Frontal cortex (tissue), 4 donors: ENCODE measurements around the gene NOTCH2. TPM values are rescaled to one million over a fixed set of nuclear protein-coding genes. Genes with fewer than 3 reads are reported as not detected.
"Not testable (repeated sequence)": the region's sequence is repeated elsewhere in the genome, so short reads cannot be mapped to it uniquely, and the experiment has no call there.

ENCODE experiments used
- DNase-seq, 2 donors: peaks; one replicate each; pipeline ENCODE4 v3.0.0; 2012; ENCODE audit warnings: low spot score in 2 of 2
- FAIRE-seq: peaks from 2 replicates; lab custom pipeline; 2012; peaks lifted over from hg19 to GRCh38; lab: Jason Lieb, UNC
- total RNA-seq: library from RNA; depleted of rRNA; stranded (reverse); fragments of >200 nt; gene quantifications from one replicate; pipeline ENCODE4 v1.2.3, GENCODE V29; 2014
- donor health status: control.
- donor health status: control.
- donor health status: control.

The NOTCH2 gene
- total RNA-seq, 1 donor from 2014 or later = 21.2 TPM

DNA sequence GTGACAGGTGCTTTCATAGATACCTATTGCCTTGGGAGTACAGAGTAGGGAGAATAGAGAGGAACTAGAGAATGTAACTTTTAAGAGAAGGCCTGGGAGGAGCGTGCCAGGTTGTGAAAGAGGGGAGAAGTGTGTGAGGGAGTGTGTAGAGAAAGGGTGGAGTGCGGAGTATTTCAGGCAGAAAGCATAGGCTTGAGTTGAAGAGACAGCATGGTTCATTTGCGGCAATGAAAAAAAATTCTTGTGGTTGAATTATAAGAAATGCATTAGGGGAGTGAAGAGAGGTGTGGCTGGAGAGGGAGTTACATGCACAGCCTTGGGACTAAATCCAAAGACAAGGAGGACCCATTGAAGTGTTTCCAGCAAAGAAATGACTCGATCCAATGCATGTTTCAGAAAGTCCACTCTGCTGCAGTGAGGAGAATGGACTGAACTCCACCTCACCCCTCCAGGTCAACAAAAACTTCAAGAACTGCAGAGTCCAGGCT lies 91.4 kb downstream of the NOTCH2 start:
- no peak for DNase-seq
- FAIRE-seq = no peak

DNA sequence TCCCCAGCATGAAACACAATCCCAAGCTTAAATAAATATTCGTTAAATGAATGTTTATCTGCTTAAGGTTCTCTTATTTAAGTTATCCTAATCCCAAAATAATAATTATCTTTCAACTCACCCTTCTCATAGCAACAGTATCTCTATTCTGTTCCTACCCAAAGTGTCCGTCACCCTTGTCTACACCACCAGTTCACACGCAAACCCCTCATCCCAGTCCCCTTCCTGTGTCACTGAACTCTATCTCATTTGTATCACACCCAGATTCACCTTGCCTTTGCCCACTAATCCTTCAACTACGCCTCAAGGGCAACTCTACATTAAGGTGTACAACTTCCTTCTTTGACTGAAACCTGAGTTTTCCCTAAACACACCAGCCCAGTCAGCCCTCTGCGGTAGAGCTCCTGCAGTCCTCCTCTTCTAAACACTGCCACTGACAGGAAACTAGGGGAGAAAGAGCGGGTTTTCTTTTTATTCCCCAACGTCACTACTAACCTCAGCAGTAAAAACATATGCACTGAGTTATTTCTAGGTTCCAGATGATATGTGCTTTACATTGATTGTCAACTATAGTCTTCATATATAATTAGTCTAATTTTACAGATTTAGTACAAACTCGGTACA lies 92.2 kb downstream of the NOTCH2 start:
- not testable (repeated sequence) for FAIRE-seq, DNase-seq

DNA sequence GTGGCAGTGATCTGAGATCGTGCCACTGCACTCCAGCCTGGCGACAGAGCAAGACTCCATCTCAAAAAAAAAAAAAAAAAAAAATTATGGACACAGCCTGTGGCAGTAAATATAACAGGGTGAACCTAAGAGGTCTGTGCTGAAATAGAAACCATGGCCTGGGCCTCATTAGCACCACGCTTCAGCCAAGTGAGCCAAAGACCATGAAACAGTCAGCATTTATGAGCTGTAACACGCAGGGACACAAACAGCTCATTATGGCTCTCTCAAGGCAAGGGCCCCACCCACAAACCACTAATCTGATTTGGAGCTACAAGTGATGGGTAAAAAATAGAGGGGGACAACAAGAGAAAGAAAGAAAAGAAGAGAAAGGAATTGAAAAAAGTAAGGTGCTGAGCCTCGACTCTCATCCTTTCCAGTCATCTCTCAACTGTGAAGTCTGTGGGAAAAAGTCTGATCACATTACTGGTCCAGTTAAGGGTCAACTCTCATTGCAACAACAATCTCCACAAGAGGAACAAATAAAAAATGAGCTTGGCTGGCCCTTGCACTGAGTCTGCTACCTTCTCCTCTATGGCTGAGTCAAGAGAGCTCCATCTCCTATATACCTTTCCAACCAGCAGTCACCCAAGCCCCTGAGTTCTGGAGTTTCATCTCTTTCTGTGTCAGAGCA lies 93.7 kb downstream of the NOTCH2 start:
- FAIRE-seq, DNase-seq: not testable (repeated sequence)

DNA sequence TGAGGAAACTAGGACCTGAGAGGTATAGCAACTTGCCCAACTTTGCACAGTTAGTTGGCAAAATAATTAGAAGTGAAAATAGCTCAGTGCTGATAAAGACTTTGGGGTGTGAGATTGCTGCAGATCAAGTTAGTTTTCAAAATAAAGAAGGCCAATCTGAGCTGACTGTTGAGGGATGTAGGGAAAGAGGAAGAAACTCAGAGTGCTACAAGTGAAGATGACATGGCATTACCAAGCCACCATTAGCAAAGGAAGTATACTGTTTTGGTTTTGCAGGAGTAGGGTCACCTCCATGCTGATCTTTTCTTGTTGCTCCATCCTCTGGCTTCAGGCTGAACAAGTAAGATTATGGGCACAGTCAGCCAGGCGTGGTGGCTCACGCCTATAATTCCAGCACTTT lies 94.5 kb downstream of the NOTCH2 start:
- no peak for FAIRE-seq
- no peak for DNase-seq

DNA sequence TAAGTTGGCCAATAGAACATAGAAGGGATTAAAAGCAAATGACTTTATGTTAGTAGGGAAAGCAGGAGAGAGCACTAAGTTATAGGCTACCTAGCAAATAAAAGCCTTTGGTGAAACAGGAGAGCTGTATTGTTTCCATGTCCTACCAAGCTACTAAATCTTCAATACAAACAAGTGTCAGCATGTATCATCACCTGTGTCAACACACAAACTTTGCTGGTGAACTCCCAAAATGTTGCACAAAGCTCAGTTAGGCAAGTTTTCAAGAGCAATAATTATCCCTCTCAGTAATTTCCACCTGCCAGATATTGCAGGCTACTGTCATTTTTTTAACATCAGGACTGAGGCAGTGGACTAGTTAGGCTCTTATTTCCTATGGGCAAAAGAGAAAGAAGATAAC lies 95.4 kb downstream of the NOTCH2 start:
- no peak for DNase-seq
- FAIRE-seq = no peak

DNA sequence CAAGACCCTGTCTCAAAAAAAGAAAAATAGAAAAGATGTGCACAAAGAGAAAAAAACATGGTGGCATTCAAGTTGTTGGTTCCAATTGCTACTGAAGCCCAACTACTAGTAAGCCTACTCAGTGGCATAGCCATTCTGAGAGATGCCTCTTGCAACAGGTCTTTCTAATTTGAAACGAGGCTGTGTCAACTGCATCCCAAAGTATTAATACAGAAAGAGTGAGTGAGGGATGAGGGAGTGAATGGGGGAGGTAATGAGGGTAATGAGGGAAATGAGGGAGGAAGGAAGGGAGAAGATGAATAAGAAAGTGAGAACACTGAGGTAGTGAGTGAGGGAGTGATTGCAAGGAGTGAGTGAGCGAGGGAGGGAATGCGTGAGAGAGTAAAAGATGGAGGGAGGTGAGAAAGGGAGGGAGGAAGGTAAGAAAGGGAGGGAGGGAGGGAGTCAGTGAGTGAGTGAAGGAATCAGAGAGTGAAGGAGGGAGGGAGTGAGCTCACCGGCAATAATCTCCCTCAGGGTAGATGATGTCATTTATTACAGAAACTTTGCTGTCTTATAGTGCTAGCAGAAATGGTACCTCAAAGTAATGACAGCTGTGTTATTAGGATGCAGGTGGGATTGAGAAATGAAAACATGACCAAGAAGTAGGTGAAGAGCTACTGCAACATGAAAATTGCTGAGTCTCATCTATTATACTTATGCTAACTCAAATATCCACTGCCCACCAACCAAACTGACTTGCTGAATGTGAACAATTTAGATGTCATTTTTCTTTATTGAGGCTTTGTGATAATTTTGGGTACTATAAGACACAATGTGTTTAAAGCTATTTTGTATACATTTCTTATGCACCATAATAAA lies 97.5 kb downstream of the NOTCH2 start:
- FAIRE-seq = no peak
- DNase-seq = no peak

DNA sequence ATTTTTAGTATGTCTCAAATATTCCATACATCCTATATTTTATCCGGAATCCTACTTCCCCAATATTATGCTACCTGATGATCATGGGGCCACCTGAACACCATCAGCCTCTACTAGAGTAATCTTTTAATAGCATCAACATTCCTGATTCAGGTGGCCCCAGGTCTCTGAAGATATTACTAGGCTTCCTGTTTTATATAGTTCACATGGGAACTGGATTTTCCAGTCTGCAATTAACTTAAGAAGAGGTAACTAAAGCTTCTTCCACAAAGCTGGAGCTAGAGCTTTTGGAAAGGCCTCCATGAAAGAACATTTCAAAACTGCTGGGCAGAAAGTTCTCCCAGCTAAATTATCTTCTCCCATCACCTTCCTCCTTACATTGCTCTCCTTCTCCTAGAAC lies 100.9 kb downstream of the NOTCH2 start:
- no peak for DNase-seq
- FAIRE-seq = no peak

DNA sequence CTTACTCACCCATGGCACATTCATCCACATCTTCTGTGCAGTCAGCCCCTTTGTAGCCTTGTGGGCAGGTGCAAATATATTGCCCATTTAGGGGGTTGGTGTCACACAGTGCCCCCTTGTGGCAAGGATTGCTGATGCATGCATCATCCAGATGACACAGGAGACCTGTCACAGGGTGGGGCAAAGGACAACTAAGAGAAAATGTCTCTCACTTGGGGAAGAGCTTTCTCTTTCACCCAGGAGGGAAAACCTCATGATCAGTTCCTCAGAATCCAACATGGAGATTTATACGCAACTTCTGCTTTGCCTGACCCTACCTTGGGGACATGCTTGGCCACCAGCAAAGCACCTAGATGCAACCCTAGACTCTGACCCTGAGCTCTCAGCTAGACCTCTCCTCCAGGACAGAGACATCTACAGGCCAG lies 101.4 kb downstream of the NOTCH2 start:
- DNase-seq (no peak), FAIRE-seq (no peak)

DNA sequence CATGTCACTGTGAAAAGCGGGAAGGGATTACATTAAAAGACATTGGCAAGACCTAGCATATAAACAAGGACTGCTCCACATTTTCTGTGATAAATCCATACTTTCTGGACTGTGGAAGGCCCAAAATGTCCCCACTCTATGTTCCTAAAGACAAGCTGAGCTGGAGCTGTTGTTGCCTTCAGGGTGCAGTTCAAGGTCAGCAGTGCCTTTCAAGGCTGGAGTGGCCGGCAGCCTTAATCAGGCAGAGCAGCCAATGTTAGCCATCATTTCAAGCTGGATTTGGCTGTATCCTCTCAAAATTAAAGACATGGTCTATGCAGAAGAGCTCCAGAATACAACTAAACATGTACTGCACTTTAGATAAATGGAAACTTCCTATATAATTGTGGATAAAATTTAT lies 102.8 kb downstream of the NOTCH2 start:
- FAIRE-seq (no peak), DNase-seq (no peak)

DNA sequence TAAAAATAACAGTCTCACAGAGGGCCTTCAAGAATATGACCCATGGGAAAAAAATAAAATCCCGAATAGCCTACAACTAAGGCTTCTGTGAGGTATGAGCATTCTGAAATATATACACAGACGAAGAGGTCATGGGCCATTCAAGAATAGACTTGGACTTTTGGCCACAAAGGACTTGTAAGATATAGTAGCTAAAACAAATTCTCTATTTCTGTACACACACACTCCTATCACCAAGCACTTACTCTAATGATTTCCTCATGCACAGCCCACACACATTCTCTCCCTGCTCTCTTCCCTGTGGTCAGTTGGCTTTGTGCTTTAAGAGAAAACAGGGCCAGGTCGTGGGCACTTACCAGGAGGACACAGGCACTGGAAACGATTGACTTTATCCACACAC lies 103.4 kb downstream of the NOTCH2 start:
- DNase-seq (no peak), FAIRE-seq (no peak)

DNA sequence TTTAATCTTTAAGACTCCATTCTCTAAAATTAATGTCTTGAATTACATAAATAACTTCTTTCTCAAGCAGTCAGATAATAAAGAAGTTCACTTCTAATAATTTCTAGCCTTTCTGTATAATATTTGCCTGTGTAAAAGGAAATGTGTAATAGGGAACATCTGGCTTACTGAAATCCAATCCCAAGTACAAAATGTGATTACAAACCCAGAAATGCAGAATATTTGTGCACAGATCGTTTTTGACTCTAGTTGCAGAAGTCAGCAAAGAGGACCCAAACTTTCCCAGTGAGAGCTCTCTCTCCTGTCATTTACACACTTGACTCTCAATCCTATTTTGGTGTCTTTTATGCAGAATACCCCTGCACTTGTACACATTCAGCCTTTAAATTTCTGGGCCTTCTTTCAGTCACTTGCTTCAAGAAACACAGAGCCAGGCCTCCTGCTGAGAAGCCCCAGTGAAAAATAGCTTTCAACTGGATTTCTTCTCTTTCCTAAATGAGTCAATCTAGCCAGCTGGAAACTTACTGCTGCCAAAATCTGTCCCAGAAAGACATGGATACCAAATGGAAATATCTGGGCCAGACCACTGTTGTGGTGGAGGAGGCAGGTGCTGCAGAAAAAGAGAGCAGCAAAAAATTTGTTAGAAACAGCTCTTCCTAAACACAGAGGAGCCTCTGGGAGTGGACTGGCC lies 104.6 kb downstream of the NOTCH2 start:
- no peak for FAIRE-seq
- DNase-seq = no peak

DNA sequence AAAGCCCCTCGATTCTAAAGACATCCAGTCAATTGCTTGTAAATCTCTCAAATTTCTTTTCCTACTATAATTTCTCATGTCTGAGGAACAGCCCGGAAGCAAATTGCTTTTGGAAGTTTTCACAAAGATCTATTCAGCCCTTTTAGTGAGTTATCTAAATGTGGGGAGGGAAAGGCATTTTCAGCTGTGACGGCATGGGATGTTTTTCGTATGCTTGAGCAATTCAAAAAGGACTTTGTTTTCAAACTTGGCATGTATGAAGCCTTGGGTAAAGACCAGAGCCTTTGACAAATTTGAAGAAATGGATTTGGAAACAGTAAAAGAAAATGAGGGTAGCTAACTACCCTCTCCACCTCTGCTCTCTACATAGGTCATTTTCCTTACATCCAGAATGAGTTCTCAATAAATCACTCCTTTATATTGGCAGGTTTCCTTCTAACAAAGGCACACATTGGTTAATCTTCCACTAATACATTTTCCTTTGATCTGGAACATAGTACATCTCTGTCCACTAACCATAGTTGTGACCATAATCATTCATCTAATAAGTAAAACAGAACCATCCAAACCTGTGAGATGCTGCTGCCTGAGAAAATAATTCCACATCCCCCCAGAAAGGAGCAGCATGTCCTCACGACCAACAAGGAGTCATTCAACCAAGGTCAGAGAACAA lies 107.0 kb downstream of the NOTCH2 start:
- FAIRE-seq = no peak
- no peak for DNase-seq

DNA sequence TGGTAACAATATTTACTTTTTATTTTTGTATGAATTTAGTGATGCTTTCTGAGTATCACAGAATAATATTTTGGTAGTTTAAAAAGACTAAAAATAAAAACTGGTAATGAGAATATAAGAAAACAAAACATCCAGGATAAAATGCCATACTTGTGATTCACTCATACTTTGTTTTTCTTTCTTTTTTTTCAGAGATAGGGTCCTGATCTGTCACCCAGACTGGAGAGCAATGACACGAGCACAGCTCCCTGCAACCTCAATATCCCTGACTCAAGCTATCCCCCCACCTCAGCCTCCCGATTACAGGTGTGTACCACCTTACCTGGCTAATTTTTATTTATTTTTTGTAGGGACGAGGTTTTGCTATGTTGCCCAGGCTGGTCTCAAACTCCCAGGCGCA lies 109.0 kb downstream of the NOTCH2 start:
- FAIRE-seq = no peak
- no peak for DNase-seq

DNA sequence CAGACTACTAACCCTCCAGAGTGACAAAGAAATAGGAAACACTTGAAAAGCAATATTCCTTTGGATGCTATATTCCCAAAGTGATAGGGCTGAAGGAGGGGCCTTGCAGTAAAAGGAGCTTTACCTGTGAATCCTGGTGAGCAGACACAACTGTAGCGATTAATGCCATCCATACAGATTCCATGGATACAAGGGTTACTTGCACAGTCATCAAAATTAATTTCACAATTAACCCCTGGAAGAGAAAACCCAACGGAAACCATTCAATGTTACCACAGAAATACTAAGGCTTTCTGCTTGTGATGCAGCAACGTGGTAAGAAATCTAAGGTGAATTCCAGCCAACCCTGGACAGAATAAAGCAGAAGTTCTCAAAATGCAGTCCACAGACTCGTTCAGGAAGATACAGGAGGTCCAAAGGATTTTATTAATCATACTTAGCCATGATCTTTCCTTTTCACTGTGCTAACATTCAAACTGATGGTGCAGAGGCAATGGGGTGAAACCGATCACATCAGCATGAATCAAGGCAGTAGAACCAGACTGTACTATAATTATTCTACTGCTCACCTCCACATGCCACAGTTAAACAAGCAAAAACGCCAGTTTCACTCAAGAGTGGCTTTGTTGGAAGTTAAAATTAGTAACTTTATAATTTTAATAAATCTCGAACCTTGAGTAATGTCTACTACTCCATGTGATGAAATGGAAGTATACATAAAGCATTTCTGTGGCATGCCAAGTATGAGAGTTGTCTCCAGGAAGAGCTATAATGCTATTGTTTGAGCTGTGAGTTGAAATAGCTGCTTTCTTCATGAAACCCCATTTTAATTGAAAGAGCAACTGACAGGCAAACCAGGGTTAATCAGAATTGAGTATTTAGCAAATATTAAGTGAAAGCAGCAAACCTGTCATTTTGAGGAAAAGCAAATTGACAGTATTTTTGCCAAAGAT lies 109.9 kb downstream of the NOTCH2 start:
- DNase-seq (no peak), FAIRE-seq (no peak)

DNA sequence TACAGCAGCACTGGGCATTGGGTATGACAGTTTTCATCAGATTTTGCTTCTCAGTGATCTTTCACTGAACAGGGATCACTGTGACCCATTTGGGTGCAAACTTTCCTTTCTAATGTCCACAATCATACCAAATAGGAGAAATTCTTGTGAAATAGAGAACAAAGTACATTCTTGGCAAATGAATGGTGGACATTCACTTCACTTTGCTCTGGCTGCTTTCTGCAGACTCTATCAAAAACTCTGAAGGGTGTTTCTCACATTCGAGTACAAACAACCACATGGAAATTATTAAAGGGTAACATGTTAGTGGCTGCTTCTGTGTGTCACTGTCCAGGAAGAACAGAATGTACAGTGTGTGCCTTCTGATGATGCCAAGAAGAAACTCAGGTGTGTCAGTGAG lies 111.2 kb downstream of the NOTCH2 start:
- DNase-seq (no peak), FAIRE-seq (no peak)

DNA sequence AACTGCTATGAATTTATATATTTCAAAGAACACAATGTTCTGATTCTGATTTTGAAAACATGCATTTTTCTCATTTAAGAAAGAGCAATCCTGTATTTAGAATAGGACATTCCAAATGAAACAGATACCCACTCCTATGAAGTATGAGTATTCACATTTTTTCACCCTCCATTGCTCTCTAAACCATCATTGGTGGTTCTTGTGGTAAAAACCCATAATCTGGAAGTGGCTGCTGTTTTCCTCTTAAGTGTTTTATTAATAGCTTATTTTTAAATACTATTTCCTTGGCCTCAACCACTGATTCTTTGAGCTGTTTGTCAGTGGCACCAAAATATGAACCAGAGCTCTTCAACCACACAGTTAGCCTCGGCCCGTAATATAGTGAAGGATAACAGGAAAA lies 113.2 kb downstream of the NOTCH2 start:
- FAIRE-seq (no peak), DNase-seq (no peak)

DNA sequence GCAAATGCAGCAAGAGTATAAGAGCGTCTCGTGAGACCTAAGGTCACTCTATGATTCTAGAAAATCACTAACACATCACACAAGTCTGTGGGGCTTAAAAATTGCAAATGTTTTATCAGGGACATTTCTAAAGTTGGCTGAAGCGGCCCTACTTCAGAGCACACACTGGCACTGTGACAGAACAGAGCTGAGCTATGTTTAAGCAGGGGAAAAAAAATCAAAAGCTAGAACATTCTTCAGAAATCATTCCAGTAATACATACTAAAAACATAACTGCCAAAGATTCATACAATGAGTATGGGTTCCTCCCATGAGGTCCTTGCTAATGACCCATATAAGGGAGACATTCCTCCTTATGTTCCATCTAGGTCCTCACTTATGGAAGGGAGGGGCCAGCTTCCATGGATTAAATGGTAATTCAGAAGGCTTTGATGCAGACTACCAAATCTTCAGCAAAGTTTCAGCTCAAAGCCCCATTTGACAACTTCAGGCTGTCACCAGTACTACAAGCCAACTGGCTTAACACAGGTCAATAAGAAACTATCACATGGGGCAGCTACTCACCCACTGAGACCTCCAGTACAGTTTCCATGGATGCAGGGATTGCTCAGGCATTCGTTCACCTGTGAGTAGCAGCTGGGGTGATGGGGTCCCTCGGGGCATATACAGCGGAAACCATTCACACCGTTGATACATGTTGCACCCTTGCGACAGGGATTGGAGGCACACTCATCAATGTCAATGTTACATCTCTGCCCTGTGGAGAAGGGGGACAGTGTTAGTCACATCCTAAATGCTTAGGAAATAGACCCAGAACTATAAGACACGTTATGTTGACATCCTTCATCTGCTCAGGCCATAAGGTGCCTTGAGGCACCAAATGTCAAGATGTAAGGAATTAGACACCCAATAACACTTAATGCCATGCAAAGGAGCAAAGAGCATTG lies 114.7 kb downstream of the NOTCH2 start:
- no peak for FAIRE-seq
- no peak for DNase-seq
